ENCODE results near the gene LCLAT1. TPM values are rescaled to one million over a fixed set of nuclear protein-coding genes. Genes with fewer than 3 reads are reported as not detected.

Gene LCLAT1
- total RNA-seq, 1 donor from 2014 or later: 27.7 TPM

- H3K4me3 Mint-ChIP-seq: no peak overlapping the region
- H3K27ac Mint-ChIP-seq (ENCODE audit: unreplicated experiment): no peak overlapping the region
- no peaks in the 10 kb centered on the region for H3K4me1 Mint-ChIP-seq
- no peak for TF ChIP-seq CTCF (conservative IDR thresholded peaks at IDR 0.05)
- no peaks in the 10 kb centered on the region for H3K27me3 Mint-ChIP-seq (ENCODE audit: low read depth)
- H3K36me3 Mint-ChIP-seq (ENCODE audit: low read depth): peaks cover 3% of the 10 kb centered on the region
- no peaks in the 10 kb centered on the region for H3K9me3 Mint-ChIP-seq
- DNase-seq (ENCODE audit: low read depth, low spot score): no peak
Measured at GRCh38 chr2:30482011-30482410, 35.0 kb downstream of the LCLAT1 start.

GRCh38 chr2:30484145-30484544, 37.1 kb downstream of the LCLAT1 start:
- Mint-ChIP-seq H3K4me1 (no peaks in the 10 kb centered on the region), H3K27me3 (ENCODE audit: low read depth) (no peaks in the 10 kb centered on the region), H3K27ac (ENCODE audit: unreplicated experiment) (no peak overlapping the region), H3K36me3 (ENCODE audit: low read depth) (peaks cover 3% of the 10 kb centered on the region), H3K4me3 (no peak overlapping the region), H3K9me3 (no peaks in the 10 kb centered on the region)
- no peak for DNase-seq (ENCODE audit: low read depth, low spot score)
- no peak for TF ChIP-seq CTCF (conservative IDR thresholded peaks at IDR 0.05)

GRCh38 chr2:30484995-30485394, 37.9 kb downstream of the LCLAT1 start:
- Mint-ChIP-seq H3K27me3 (ENCODE audit: low read depth) (no peaks in the 10 kb centered on the region), H3K9me3 (no peaks in the 10 kb centered on the region), H3K4me3 (no peak overlapping the region), H3K27ac (ENCODE audit: unreplicated experiment) (no peak overlapping the region), H3K36me3 (ENCODE audit: low read depth) (peaks cover 3% of the 10 kb centered on the region), H3K4me1 (no peaks in the 10 kb centered on the region)
- TF ChIP-seq CTCF (conservative IDR thresholded peaks at IDR 0.05): no peak
- no peak for DNase-seq (ENCODE audit: low read depth, low spot score)

- H3K9me3 Mint-ChIP-seq: no peaks in the 10 kb centered on the region
- DNase-seq (ENCODE audit: low read depth, low spot score): no peak
- no peaks in the 10 kb centered on the region for H3K27me3 Mint-ChIP-seq (ENCODE audit: low read depth)
- H3K4me3 Mint-ChIP-seq: no peak overlapping the region
- H3K36me3 Mint-ChIP-seq (ENCODE audit: low read depth): no peaks in the 10 kb centered on the region
- TF ChIP-seq CTCF (conservative IDR thresholded peaks at IDR 0.05): no peak
- H3K4me1 Mint-ChIP-seq: no peaks in the 10 kb centered on the region
- H3K27ac Mint-ChIP-seq (ENCODE audit: unreplicated experiment): no peak overlapping the region
Measured at GRCh38 chr2:30486655-30487054, 39.6 kb downstream of the LCLAT1 start.

- peak overlapping the region; percentile 3 for H3K27ac Mint-ChIP-seq (ENCODE audit: unreplicated experiment)
- no peaks in the 10 kb centered on the region for H3K4me1 Mint-ChIP-seq
- no peak overlapping the region for H3K4me3 Mint-ChIP-seq
- no peaks in the 10 kb centered on the region for H3K27me3 Mint-ChIP-seq (ENCODE audit: low read depth)
- H3K9me3 Mint-ChIP-seq: no peaks in the 10 kb centered on the region
- H3K36me3 Mint-ChIP-seq (ENCODE audit: low read depth): no peaks in the 10 kb centered on the region
- TF ChIP-seq CTCF (conservative IDR thresholded peaks at IDR 0.05): no peak
- DNase-seq (ENCODE audit: low read depth, low spot score): no peak
Measured at GRCh38 chr2:30487603-30488002, 40.6 kb downstream of the LCLAT1 start.
